Activated naive CD4-positive, alpha-beta T cell treated with Interleukin-2 at 50 U/mL for 16 hours (primary cell): ENCODE measurements around the gene SLC8B1.

Experiments used
- DNase-seq: peaks from one replicate; pipeline ENCODE4 v3.0.0-alpha.2; 2020

The SLC8B1 gene

GRCh38 chr12:113318900-113319628 is 15.8 kb downstream of the SLC8B1 start:
- DNase-seq: no peak

- no peak for DNase-seq
These were observed 16.8 kb downstream of the SLC8B1 start for GRCh38 chr12:113318046-113318656.

GRCh38 chr12:113317122-113317521 is 17.8 kb downstream of the SLC8B1 start:
- no peak for DNase-seq

- DNase-seq: no peak
These were observed 18.8 kb downstream of the SLC8B1 start for GRCh38 chr12:113316155-113316554.

GRCh38 chr12:113315358-113315757 is 19.6 kb downstream of the SLC8B1 start:
- no peak for DNase-seq

- no peak for DNase-seq
These were observed 20.8 kb downstream of the SLC8B1 start for GRCh38 chr12:113314121-113314529.

- DNase-seq: no peak
These were observed 24.4 kb downstream of the SLC8B1 start for GRCh38 chr12:113310489-113310888.

- no peak for DNase-seq
These were observed 28.5 kb downstream of the SLC8B1 start for GRCh38 chr12:113306382-113306781.

GRCh38 chr12:113305281-113305856 is 29.5 kb downstream of the SLC8B1 start:
- no peak for DNase-seq

GRCh38 chr12:113302886-113303640 is 31.8 kb downstream of the SLC8B1 start:
- DNase-seq: no peak

GRCh38 chr12:113302466-113302865 is 32.4 kb downstream of the SLC8B1 start:
- DNase-seq: no peak

GRCh38 chr12:113301811-113302210 is 33.1 kb downstream of the SLC8B1 start:
- DNase-seq: no peak

GRCh38 chr12:113299619-113300237 is 35.2 kb downstream of the SLC8B1 start:
- DNase-seq: no peak

GRCh38 chr12:113298861-113299545 is 35.9 kb downstream of the SLC8B1 start:
- DNase-seq: no peak

- no peak for DNase-seq
These were observed 36.5 kb downstream of the SLC8B1 start for GRCh38 chr12:113298472-113298817.

- DNase-seq: no peak
These were observed 37.1 kb downstream of the SLC8B1 start for GRCh38 chr12:113297621-113298471.

GRCh38 chr12:113297214-113297587 is 37.7 kb downstream of the SLC8B1 start:
- no peak for DNase-seq

GRCh38 chr12:113296557-113297213 is 38.2 kb downstream of the SLC8B1 start:
- DNase-seq: no peak

- DNase-seq: no peak
These were observed 38.9 kb downstream of the SLC8B1 start for GRCh38 chr12:113295886-113296556.

GRCh38 chr12:113293100-113293499 is 41.8 kb downstream of the SLC8B1 start:
- no peak for DNase-seq

GRCh38 chr12:113292547-113292946 is 42.4 kb downstream of the SLC8B1 start:
- DNase-seq: no peak
